GM12801 (cell line): ENCODE data around the gene SLC25A41.

Source experiments
- CTCF ChIP-seq: IDR thresholded peaks from one replicate; pipeline ENCODE4 v1.5.1; 2011; ENCODE audit warnings: control low read depth; ENCODE audit not compliant: insufficient read length; ENCODE audit errors: extremely low read depth

The SLC25A41 gene

GRCh38 chr19:6424195-6424938 lies 9.2 kb downstream of the SLC25A41 start, which contains the start of gene KHSRP:
Gene KHSRP (minus strand): TSS chr19:6424811. CDS start chr19:6424701, 110 bp downstream.
- TF ChIP-seq CTCF: no peak

GRCh38 chr19:6423499-6424194 lies 9.9 kb downstream of the SLC25A41 start:
- TF ChIP-seq CTCF: no peak

- TF ChIP-seq CTCF: no peak
Observed at GRCh38 chr19:6421075-6422014, 12.2 kb downstream of the SLC25A41 start.

GRCh38 chr19:6418562-6418932 lies 15.0 kb downstream of the SLC25A41 start:
- TF ChIP-seq CTCF: no peak

- TF ChIP-seq CTCF: no peak
Observed at GRCh38 chr19:6417713-6418561, 15.6 kb downstream of the SLC25A41 start.

GRCh38 chr19:6416658-6417405 lies 16.7 kb downstream of the SLC25A41 start:
- TF ChIP-seq CTCF: no peak
